GM21723 (cell line): Measurements from ENCODE around the gene RREB1.

Source experiments
- ATAC-seq: cut with Tn5 transposase; IDR thresholded peaks from one replicate; pipeline ENCODE4 v1.9.1; 2021; ENCODE audit warnings: mild to moderate bottlenecking, moderate library complexity; ENCODE audit not compliant: unreplicated experiment

RREB1 gene

GRCh38 chr6:7107578-7108195 lies at the start of gene RREB1:
TSS of gene RREB1 (plus strand) at chr6:7107961. CDS start at chr6:7181912, 73,951 bp downstream.
- ATAC-seq: peak; percentile 53

GRCh38 chr6:7058250-7058923 lies 49.4 kb upstream of the RREB1 start:
- no peak for ATAC-seq

GRCh38 chr6:7060769-7061516 lies 46.8 kb upstream of the RREB1 start:
- no peak for ATAC-seq

GRCh38 chr6:7062451-7063162 lies 45.2 kb upstream of the RREB1 start:
- ATAC-seq: no peak

GRCh38 chr6:7067305-7067704 lies 40.5 kb upstream of the RREB1 start:
- ATAC-seq: no peak

GRCh38 chr6:7071405-7071804 lies 36.4 kb upstream of the RREB1 start:
- ATAC-seq: no peak

- ATAC-seq: no peak
These were observed 34.5 kb upstream of the RREB1 start for GRCh38 chr6:7073082-7073820.

GRCh38 chr6:7073821-7074525 lies 33.8 kb upstream of the RREB1 start:
- ATAC-seq: peak; percentile 96

GRCh38 chr6:7074870-7075269 lies 32.9 kb upstream of the RREB1 start:
- no peak for ATAC-seq

GRCh38 chr6:7075341-7076000 lies 32.3 kb upstream of the RREB1 start:
- no peak for ATAC-seq

- ATAC-seq: no peak
These were observed 29.9 kb upstream of the RREB1 start for GRCh38 chr6:7077856-7078255.

GRCh38 chr6:7078856-7079255 lies 28.9 kb upstream of the RREB1 start:
- no peak for ATAC-seq

- no peak for ATAC-seq
These were observed 27.4 kb upstream of the RREB1 start for GRCh38 chr6:7080311-7080710.

GRCh38 chr6:7085911-7086310 lies 21.9 kb upstream of the RREB1 start:
- ATAC-seq: peak; percentile 30

- peak; percentile 63 for ATAC-seq
These were observed 21.3 kb upstream of the RREB1 start for GRCh38 chr6:7086488-7086887.

GRCh38 chr6:7087066-7087465 lies 20.7 kb upstream of the RREB1 start:
- peak; percentile 9 for ATAC-seq

- ATAC-seq: peak; percentile 56
These were observed 20.2 kb upstream of the RREB1 start for GRCh38 chr6:7087491-7087979.

GRCh38 chr6:7088076-7088742 lies 19.6 kb upstream of the RREB1 start:
- ATAC-seq: no peak

- ATAC-seq: no peak
These were observed 8.8 kb upstream of the RREB1 start for GRCh38 chr6:7098993-7099392.
